GM10248 (cell line): ENCODE results near the gene STIL.

Experiments used
- CTCF ChIA-PET: fragments of 300-600 bp; sonication (Branson Sonifier 250); formaldehyde crosslinking; extraction: SDS; loops from one replicate; lab custom pipeline; 2021; ENCODE audit warnings: antibody characterized with exemption; lab: Yijun Ruan, JAX
- POLR2A ChIA-PET: fragments of 350-650 bp; sonication (Branson Sonifier 250); formaldehyde crosslinking; extraction: SDS; loops from one replicate; lab custom pipeline; 2020; ENCODE audit warnings: antibody characterized with exemption; lab: Yijun Ruan, JAX
- DNase-seq: peaks from one replicate; pipeline ENCODE4 v3.0.0; 2012; ENCODE audit errors: extremely low spot score
- CTCF ChIP-seq: IDR thresholded peaks from 2 replicates; pipeline ENCODE4 v1.5.1; 2012; ENCODE audit warnings: mild to moderate bottlenecking, low read depth; ENCODE audit errors: extremely low read depth, missing control alignments, control extremely low read depth

STIL gene

GRCh38 chr1:47216278-47217059 lies 97.5 kb downstream of the STIL start:
- TF ChIP-seq CTCF, result no peak
- DNase-seq, result no peak
- CTCF ChIA-PET, result interaction anchor here (3.9 kb wide), 1 partner anchor 24 kb away, joined by 17 read pairs; no protein-coding TSS in a partner anchor
- POLR2A ChIA-PET, result no interaction called here

GRCh38 chr1:47215713-47216112 lies 98.2 kb downstream of the STIL start:
- no peak for DNase-seq
- ChIA-PET POLR2A (no interaction called here), CTCF (interaction anchor here (0.8 to 3.9 kb wide), 2 partner anchors 23 to 40 kb away, joined by 3 to 17 read pairs; no protein-coding TSS in a partner anchor)
- no peak for TF ChIP-seq CTCF

GRCh38 chr1:47214549-47214948 lies 99.4 kb downstream of the STIL start:
- POLR2A ChIA-PET, result no interaction called here
- no peak for TF ChIP-seq CTCF
- no peak for DNase-seq
- CTCF ChIA-PET, result interaction anchor here (3.9 kb wide), 1 partner anchor 22 kb away, joined by 17 read pairs; no protein-coding TSS in a partner anchor

GRCh38 chr1:47213230-47213963 lies 100.5 kb downstream of the STIL start:
- DNase-seq, result no peak
- ChIA-PET POLR2A (no interaction called here), CTCF (interaction anchor here (1.2 to 3.9 kb wide), 3 partner anchors 13 to 34 kb away, joined by 3 to 17 read pairs (median 6); no protein-coding TSS in a partner anchor)
- TF ChIP-seq CTCF, result no peak

- ChIA-PET POLR2A (no interaction called here), CTCF (interaction anchor here (1.0 to 3.9 kb wide), 4 partner anchors 14 to 34 kb away, joined by 3 to 17 read pairs (median 5); no protein-coding TSS in a partner anchor)
- TF ChIP-seq CTCF, result no peak
- DNase-seq, result no peak
Observed at GRCh38 chr1:47212636-47213229, 101.2 kb downstream of the STIL start.

GRCh38 chr1:47211796-47212269 lies 102.1 kb downstream of the STIL start:
- TF ChIP-seq CTCF, result no peak
- ChIA-PET CTCF (interaction anchor here (1.0 to 2.3 kb wide), 4 partner anchors 18 to 514 kb away, joined by 3 to 12 read pairs (median 4); no protein-coding TSS in a partner anchor), POLR2A (no interaction called here)
- no peak for DNase-seq
